ENCODE measurements around the gene TRIP13.

DNA sequence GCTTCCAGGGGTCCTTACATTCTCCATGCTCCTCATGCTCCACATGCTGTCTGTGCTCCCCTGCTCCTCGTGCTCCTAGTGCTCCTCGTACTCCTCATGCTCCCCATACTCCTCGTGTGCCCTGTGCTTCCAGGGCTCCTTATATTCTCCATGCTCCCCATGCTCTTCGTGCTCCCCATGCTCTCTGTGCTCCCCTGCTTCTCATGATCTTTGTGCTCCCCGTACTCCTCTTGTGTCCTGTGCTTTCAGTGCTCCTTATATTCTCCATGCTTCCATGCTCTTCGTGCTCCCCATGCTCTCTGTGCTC lies 51.9 kb downstream of the TRIP13 start:
- TF ChIP-seq CTCF (IDR thresholded peaks at IDR 0.05) (no peak), POLR2A (IDR thresholded peaks at IDR 0.05) (no peak)
